GM12878 (cell line): ENCODE results near the gene MOK. TPM values are rescaled to one million over a fixed set of nuclear protein-coding genes. Genes with fewer than 3 reads are reported as not detected.

Experiments used
- ATAC-seq: fragments of 200-7000 bp; cut with Tn5 transposase; 3 replicates; pipeline ENCODE4 v1.9.1; 2020; ENCODE audit warnings: mild to moderate bottlenecking, moderate library complexity
- BruUV-seq: library from RNA; stranded (reverse); fragments of 400-500 nt; replicated peaks from 2 replicates; lab custom pipeline; 2021; lab: Mats Ljungman, UMichigan
- CTCF ChIA-PET: fragments of 300-600 bp; sonication (Branson Sonifier 250); formaldehyde crosslinking; extraction: SDS; loops from one replicate; lab custom pipeline; 2021; ENCODE audit warnings: inconsistent platforms; lab: Yijun Ruan, JAX
- POLR2A ChIA-PET: fragments of 350-600 bp; formaldehyde crosslinking; extraction: SDS; loops from one replicate; lab custom pipeline; 2021; ENCODE audit warnings: inconsistent platforms; lab: Charles Lee
- RAD21 ChIA-PET: fragments of 300-600 bp; sonication (Branson Sonifier 250); formaldehyde crosslinking; loops from one replicate; lab custom pipeline; 2023; ENCODE audit warnings: antibody characterized with exemption; ENCODE audit not compliant: unreplicated experiment; lab: Charles Lee
- SMC1A ChIA-PET: fragments of 300-600 bp; sonication (Branson Sonifier 250); formaldehyde crosslinking; loops from one replicate; lab custom pipeline; 2023; ENCODE audit not compliant: unreplicated experiment, uncharacterized antibody; lab: Charles Lee
- DNase-seq: peaks from one replicate; pipeline ENCODE4 v3.0.0-alpha.2; 2011; ENCODE audit warnings: low read depth, low spot score
- FAIRE-seq: peaks from 3 replicates; lab custom pipeline; 2011; peaks lifted over from hg19 to GRCh38; lab: Jason Lieb, UNC
- H2AFZ ChIP-seq: 2 replicates; pipeline ENCODE4 v1.6.0; 2011; ENCODE audit warnings: low read depth, low read length, control low read depth; ENCODE audit not compliant: control insufficient read depth
- H3K27ac ChIP-seq: 2 replicates; pipeline ENCODE4 v1.5.1; 2011; ENCODE audit warnings: control low read depth; ENCODE audit not compliant: control insufficient read depth, insufficient read depth
- H3K27me3 ChIP-seq, 2 experiments: replicated peaks in 1 of 2; 2 replicates each; pipeline versions ENCODE4 v1.6.0 to v1.6.1; 2011; ENCODE audit warnings: low read length in 1 of 2; ENCODE audit not compliant: control insufficient read depth in 2 of 2, insufficient read depth in 2 of 2
- H3K36me3 ChIP-seq, 2 experiments: 2 replicates each; pipeline ENCODE4 v1.5.1; 2011; ENCODE audit warnings: low read length in 1 of 2; ENCODE audit not compliant: control insufficient read depth in 2 of 2, insufficient read depth in 2 of 2
- H3K4me1 ChIP-seq: 2 replicates; pipeline ENCODE4 v1.6.1; 2011; ENCODE audit warnings: mild to moderate bottlenecking, low read length, moderate library complexity, mixed read lengths; ENCODE audit not compliant: control insufficient read depth, insufficient read depth
- H3K4me2 ChIP-seq: 2 replicates; pipeline ENCODE4 v1.6.0; 2011; ENCODE audit warnings: control low read depth; ENCODE audit not compliant: control insufficient read depth, insufficient read depth
- H3K4me3 ChIP-seq: fragments of 200-600 bp; sonication (generic); 2 replicates; pipeline ENCODE4 v1.5.1; 2016
- H3K79me2 ChIP-seq: 2 replicates; pipeline ENCODE4 v1.6.0; 2011; ENCODE audit warnings: low read length; ENCODE audit not compliant: control insufficient read depth, insufficient read depth
- H3K9ac ChIP-seq: 2 replicates; pipeline ENCODE4 v1.8.0; 2011; ENCODE audit warnings: low read length, control low read depth, mixed read lengths; ENCODE audit not compliant: control insufficient read depth, insufficient read depth
- H3K9me3 ChIP-seq: replicated peaks from 3 replicates; pipeline ENCODE4 v1.5.1; 2011; ENCODE audit warnings: mild to moderate bottlenecking, low read length; ENCODE audit not compliant: control insufficient read depth, insufficient read depth
- H4K20me1 ChIP-seq: 2 replicates; pipeline ENCODE4 v1.6.0; 2011; ENCODE audit not compliant: control insufficient read depth, insufficient read depth
- BRCA1 ChIP-seq: IDR thresholded peaks from 2 replicates; pipeline ENCODE4 v1.6.1; 2011; ENCODE audit warnings: low read depth, low read length, improper control_type of control experiment
- CBX5 ChIP-seq: sonication (generic); IDR thresholded peaks from 2 replicates; pipeline ENCODE4 v1.6.1; 2016; ENCODE audit warnings: low read depth, moderate library complexity, mild to moderate bottlenecking, inconsistent platforms
- CHD1 ChIP-seq: IDR thresholded peaks from 2 replicates; pipeline ENCODE4 v1.6.1; 2012; ENCODE audit warnings: low read depth, low read length, improper control_type of control experiment
- HCFC1 ChIP-seq: fragments of 150-350 bp; IDR thresholded peaks from 2 replicates; pipeline ENCODE4 v1.6.1; 2014; ENCODE audit warnings: low read length
- MTA2 ChIP-seq: fragments of 450-650 bp; IDR thresholded peaks from 2 replicates; pipeline ENCODE4 v1.6.1; 2016; ENCODE audit warnings: low read depth, mild to moderate bottlenecking, moderate library complexity
- MYB ChIP-seq: fragments of 150-350 bp; IDR thresholded peaks from 2 replicates; pipeline ENCODE4 v1.6.1; 2014; ENCODE audit warnings: mild to moderate bottlenecking, low read depth, low read length, borderline replicate concordance
- NBN ChIP-seq: fragments of 450-650 bp; IDR thresholded peaks from 2 replicates; pipeline ENCODE4 v1.6.1; 2016
- PAX5 ChIP-seq: IDR thresholded peaks from 2 replicates; pipeline ENCODE4 v1.6.1; 2011; ENCODE audit warnings: low read depth, low read length, borderline replicate concordance
- RAD51 ChIP-seq: fragments of 450-650 bp; IDR thresholded peaks from 2 replicates; pipeline ENCODE4 v1.6.1; 2016; ENCODE audit warnings: moderate library complexity, mild to moderate bottlenecking, inconsistent platforms
- RELA ChIP-seq: fragments of 450-650 bp; IDR thresholded peaks from 2 replicates; pipeline ENCODE4 v1.8.0; 2014; ENCODE audit warnings: borderline replicate concordance; ENCODE audit not compliant: partially characterized antibody
- TAF1 ChIP-seq: IDR thresholded peaks from 2 replicates; pipeline ENCODE4 v1.6.1; 2011; ENCODE audit warnings: mild to moderate bottlenecking, low read depth, low read length, borderline replicate concordance
- WRNIP1 ChIP-seq: IDR thresholded peaks from 2 replicates; pipeline ENCODE4 v1.6.1; 2011; ENCODE audit warnings: low read depth, low read length, improper control_type of control experiment, borderline replicate concordance
- WGBS: methylation state at CpG from one replicate; pipeline ENCODE4 v1.1.6; 2016; ENCODE audit warnings: low lambda C conversion rate; ENCODE audit not compliant: insufficient replicate concordance, insufficient coverage; ENCODE audit errors: missing lambda C conversion rate; 5-methylcytosine and 5-hydroxymethylcytosine counted together
- in situ Hi-C: fragments of 300-500 bp; cut with MboI; formaldehyde crosslinking; loops from 9 replicates; pipeline ENCODE4 v1.14.3; 2018; ENCODE audit warnings: mixed read lengths
- intact Hi-C: fragments of 100-400 bp; cut with micrococcal nuclease; formaldehyde crosslinking; loops from one replicate; pipeline ENCODE4 v1.14.2; 2022; ENCODE audit not compliant: unreplicated experiment
- polyA plus RNA-seq, 11 experiments: library from polyadenylated mRNA; depleted of rRNA in 4 of 11; unstranded in 6 of 11; stranded (reverse) in 5 of 11; fragments of >200 nt; fragmentation: Nextera tagmentation in 4 of 11; fragmentation: Illumina TruSeq in 1 of 11; extraction: Ambion mirVana in 4 of 11; extraction: Trizol in 1 of 11; gene quantifications; 1 replicate in 1 of 11; 2 replicates in 10 of 11; pipeline versions ENCODE4 v1.2.1 to v1.2.3, GENCODE V29; 2011 to 2016; ENCODE audit warnings: inconsistent platforms in 2 of 11, missing spikeins in 2 of 11, low read depth in 1 of 11
- total RNA-seq, 4 experiments: library from RNA; depleted of rRNA in 3 of 4; stranded (reverse); fragments of >200 nt in 3 of 4; fragmentation: Illumina TruSeq in 1 of 4; extraction: Trizol in 1 of 4; gene quantifications; 2 replicates each; pipeline versions ENCODE4 v1.2.1 to v1.2.3, GENCODE V29; 2013 to 2021
- TF ChIP-seq, protein P1 (sequence below): fragments of 450-650 bp; IDR thresholded peaks from 2 replicates; pipeline ENCODE4 v1.6.1; 2017; ENCODE audit warnings: antibody characterized with exemption, mild to moderate bottlenecking, moderate library complexity
- TF ChIP-seq, protein P2 (sequence below): fragments of 450-650 bp; conservative IDR thresholded peaks from 2 replicates; pipeline ENCODE4 v1.6.1; 2017; ENCODE audit warnings: mild to moderate bottlenecking, moderate library complexity

The MOK gene
- total and polyA plus RNA-seq, 10 of the 15 experiments (the other 5 are each of a cell fraction or from before 2014, with no cell fraction given) = 0.10 to 3.0 (median 1.4) TPM

DNA sequence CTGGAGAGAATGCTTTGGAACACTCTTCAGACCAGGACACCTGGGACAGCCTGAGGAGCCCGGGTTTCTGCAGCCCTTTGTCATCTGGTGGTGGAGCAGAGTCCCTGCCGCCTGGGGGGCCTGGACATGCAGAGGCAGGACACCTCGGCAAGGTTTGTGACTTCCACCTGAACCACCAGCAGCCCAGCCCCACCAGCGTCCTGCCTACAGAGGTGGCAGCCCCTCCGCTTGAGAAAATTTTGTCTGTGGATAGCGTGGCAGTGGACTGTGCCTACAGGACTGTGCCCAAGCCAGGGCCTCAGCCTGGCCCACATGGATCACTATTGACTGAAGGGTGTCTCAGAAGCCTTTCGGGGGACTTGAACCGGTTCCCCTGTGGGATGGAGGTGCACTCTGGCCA, 36.6 kb upstream of the MOK start:
- TF ChIP-seq NBN (no peak), MTA2 (no peak), TAF1 (no peak)
- intact Hi-C loops (no loop called here), in situ Hi-C loops (no loop called here)
- RAD21 ChIA-PET = no interaction called here
- Histone ChIP-seq H3K4me3 (no peak overlapping the region), H3K9ac (no peak overlapping the region), H3K79me2 (no peaks in the 10 kb centered on the region), H3K36me3 (peaks cover 0 to 8% of the 10 kb centered on the region in 2 experiments; a peak in 3 of 4 replicates), H3K27ac (no peak overlapping the region), H3K9me3 (no peaks in the 10 kb centered on the region), H2AFZ (no peak overlapping the region), H3K4me2 (no peak overlapping the region), H4K20me1 (no peaks in the 10 kb centered on the region), H3K27me3 (no peaks in the 10 kb centered on the region), H3K4me1 (no peaks in the 10 kb centered on the region)
- no peak for ATAC-seq
- BruUV-seq = no TSS peak
- no peak for FAIRE-seq
- SMC1A ChIA-PET = no interaction called here
- CTCF ChIA-PET = no interaction called here
- no peak for DNase-seq
- POLR2A ChIA-PET = no interaction called here
- WGBS = 95% methylated on average over 8 of the region's 8 CpGs

DNA sequence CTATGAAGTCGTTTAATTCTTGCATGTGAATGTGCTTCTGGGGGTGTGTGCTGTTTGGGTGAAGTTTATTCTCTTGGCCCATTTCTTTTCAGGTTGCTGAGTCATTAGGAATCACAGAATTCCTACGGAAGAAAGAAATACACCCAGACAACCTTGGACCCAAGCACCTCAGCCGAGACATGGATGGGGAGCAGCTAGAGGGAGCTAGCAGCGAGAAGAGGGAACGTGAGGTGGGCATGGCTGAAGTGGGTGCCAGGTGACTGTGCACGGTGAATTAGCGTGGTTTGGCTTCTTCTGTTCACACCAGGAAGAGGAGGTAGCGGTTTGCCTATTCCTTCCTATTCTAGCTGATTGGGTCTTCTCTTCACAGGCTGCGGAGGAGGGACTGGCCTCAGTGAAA, 33.8 kb upstream of the MOK start:
- intact Hi-C loops (no loop called here), in situ Hi-C loops (no loop called here)
- TF ChIP-seq HCFC1 = no peak
- TF ChIP-seq RAD51 = no peak
- no peak for TF ChIP-seq WRNIP1
- no peak for TF ChIP-seq RELA
- no peak for TF ChIP-seq MYB
- TF ChIP-seq CBX5 = no peak
- TF ChIP-seq, protein P1, sequence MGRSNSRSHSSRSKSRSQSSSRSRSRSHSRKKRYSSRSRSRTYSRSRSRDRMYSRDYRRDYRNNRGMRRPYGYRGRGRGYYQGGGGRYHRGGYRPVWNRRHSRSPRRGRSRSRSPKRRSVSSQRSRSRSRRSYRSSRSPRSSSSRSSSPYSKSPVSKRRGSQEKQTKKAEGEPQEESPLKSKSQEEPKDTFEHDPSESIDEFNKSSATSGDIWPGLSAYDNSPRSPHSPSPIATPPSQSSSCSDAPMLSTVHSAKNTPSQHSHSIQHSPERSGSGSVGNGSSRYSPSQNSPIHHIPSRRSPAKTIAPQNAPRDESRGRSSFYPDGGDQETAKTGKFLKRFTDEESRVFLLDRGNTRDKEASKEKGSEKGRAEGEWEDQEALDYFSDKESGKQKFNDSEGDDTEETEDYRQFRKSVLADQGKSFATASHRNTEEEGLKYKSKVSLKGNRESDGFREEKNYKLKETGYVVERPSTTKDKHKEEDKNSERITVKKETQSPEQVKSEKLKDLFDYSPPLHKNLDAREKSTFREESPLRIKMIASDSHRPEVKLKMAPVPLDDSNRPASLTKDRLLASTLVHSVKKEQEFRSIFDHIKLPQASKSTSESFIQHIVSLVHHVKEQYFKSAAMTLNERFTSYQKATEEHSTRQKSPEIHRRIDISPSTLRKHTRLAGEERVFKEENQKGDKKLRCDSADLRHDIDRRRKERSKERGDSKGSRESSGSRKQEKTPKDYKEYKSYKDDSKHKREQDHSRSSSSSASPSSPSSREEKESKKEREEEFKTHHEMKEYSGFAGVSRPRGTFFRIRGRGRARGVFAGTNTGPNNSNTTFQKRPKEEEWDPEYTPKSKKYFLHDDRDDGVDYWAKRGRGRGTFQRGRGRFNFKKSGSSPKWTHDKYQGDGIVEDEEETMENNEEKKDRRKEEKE = no peak
- no peak for TF ChIP-seq CHD1
- TF ChIP-seq BRCA1 = no peak
- no peak for TF ChIP-seq PAX5
- TF ChIP-seq, protein P2, sequence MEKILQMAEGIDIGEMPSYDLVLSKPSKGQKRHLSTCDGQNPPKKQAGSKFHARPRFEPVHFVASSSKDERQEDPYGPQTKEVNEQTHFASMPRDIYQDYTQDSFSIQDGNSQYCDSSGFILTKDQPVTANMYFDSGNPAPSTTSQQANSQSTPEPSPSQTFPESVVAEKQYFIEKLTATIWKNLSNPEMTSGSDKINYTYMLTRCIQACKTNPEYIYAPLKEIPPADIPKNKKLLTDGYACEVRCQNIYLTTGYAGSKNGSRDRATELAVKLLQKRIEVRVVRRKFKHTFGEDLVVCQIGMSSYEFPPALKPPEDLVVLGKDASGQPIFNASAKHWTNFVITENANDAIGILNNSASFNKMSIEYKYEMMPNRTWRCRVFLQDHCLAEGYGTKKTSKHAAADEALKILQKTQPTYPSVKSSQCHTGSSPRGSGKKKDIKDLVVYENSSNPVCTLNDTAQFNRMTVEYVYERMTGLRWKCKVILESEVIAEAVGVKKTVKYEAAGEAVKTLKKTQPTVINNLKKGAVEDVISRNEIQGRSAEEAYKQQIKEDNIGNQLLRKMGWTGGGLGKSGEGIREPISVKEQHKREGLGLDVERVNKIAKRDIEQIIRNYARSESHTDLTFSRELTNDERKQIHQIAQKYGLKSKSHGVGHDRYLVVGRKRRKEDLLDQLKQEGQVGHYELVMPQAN = no peak
- H3K36me3 ChIP-seq = peaks cover 0 to 5% of the 10 kb centered on the region in 2 experiments; a peak in 3 of 4 replicates
- ChIA-PET SMC1A (no interaction called here), RAD21 (no interaction called here), POLR2A (no interaction called here), CTCF (no interaction called here)
- no peak overlapping the region for H3K9ac ChIP-seq
- no peak overlapping the region for H2AFZ ChIP-seq
- H3K79me2 ChIP-seq = no peaks in the 10 kb centered on the region
- H3K27me3 ChIP-seq = no peaks in the 10 kb centered on the region
- no peak overlapping the region for H3K4me2 ChIP-seq
- no peak overlapping the region for H3K27ac ChIP-seq
- DNase-seq (no peak), ATAC-seq (no peak), FAIRE-seq (no peak)
- no peaks in the 10 kb centered on the region for H4K20me1 ChIP-seq
- no TSS peak for BruUV-seq
- H3K4me3 ChIP-seq = no peak overlapping the region
- H3K4me1 ChIP-seq = no peaks in the 10 kb centered on the region
- WGBS = 98% methylated on average over 9 of the region's 9 CpGs
- H3K9me3 ChIP-seq = no peaks in the 10 kb centered on the region
